ENCODE data around the gene NQO2. TPM values are rescaled to one million over a fixed set of nuclear protein-coding genes. Genes with fewer than 3 reads are reported as not detected.

The NQO2 gene
- total and polyA plus RNA-seq, 2 of the 13 experiments (the other 11 are each of a cell fraction or from before 2014, with no cell fraction given): 32.2 to 56.5 TPM

DNA sequence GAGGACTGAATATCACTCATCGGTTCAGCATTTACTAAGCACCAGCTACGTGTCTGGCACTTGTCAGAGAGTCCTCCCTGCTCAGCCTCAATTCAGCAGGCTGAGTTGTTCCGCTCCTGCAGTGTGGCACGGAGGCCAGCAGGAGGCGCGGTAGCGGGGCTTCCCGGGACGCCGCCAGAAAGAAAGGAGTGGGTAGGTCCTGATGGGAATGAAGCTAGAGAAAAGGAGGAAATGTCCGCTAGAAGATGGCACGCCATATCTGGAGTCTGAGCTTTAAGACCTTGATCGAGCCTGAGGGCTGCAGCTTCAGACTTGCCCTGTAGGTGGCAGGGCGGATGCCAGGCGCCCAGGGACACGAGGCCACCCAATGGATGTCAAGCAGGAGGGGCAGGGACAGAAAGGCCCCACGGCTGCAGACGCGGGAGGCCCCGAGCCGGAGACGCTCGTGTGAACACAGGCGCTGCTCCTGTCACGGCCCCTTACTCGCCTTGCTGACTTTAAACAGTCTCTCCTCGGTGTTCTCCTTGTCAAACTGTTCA, 47.1 kb upstream of the NQO2 start (continued):
- no peak for TF ChIP-seq SUZ12 (IDR thresholded peaks at IDR 0.05; ENCODE audit: low read depth, low read length)
- TF ChIP-seq MATR3 (CRISPR knock-in tag; IDR thresholded peaks at IDR 0.05): no peak
- TF ChIP-seq KLF12 (CRISPR knock-in tag; IDR thresholded peaks at IDR 0.05; ENCODE audit: borderline replicate concordance): peak; percentile 99
- TF ChIP-seq SIX1 (CRISPR knock-in tag; IDR thresholded peaks at IDR 0.05; ENCODE audit: borderline replicate concordance): no peak
- TF ChIP-seq, protein P1, sequence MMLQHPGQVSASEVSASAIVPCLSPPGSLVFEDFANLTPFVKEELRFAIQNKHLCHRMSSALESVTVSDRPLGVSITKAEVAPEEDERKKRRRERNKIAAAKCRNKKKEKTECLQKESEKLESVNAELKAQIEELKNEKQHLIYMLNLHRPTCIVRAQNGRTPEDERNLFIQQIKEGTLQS (CRISPR knock-in tag; IDR thresholded peaks at IDR 0.05): no peak
- no peak; the same call in 1 of the 2 replicates for TF ChIP-seq SNAI1 (CRISPR knock-in tag; IDR thresholded peaks at IDR 0.05; ENCODE audit: borderline replicate concordance)
- TF ChIP-seq, protein P2, sequence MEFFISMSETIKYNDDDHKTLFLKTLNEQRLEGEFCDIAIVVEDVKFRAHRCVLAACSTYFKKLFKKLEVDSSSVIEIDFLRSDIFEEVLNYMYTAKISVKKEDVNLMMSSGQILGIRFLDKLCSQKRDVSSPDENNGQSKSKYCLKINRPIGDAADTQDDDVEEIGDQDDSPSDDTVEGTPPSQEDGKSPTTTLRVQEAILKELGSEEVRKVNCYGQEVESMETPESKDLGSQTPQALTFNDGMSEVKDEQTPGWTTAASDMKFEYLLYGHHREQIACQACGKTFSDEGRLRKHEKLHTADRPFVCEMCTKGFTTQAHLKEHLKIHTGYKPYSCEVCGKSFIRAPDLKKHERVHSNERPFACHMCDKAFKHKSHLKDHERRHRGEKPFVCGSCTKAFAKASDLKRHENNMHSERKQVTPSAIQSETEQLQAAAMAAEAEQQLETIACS (CRISPR knock-in tag; IDR thresholded peaks at IDR 0.05): no peak
- TF ChIP-seq, protein P3, sequence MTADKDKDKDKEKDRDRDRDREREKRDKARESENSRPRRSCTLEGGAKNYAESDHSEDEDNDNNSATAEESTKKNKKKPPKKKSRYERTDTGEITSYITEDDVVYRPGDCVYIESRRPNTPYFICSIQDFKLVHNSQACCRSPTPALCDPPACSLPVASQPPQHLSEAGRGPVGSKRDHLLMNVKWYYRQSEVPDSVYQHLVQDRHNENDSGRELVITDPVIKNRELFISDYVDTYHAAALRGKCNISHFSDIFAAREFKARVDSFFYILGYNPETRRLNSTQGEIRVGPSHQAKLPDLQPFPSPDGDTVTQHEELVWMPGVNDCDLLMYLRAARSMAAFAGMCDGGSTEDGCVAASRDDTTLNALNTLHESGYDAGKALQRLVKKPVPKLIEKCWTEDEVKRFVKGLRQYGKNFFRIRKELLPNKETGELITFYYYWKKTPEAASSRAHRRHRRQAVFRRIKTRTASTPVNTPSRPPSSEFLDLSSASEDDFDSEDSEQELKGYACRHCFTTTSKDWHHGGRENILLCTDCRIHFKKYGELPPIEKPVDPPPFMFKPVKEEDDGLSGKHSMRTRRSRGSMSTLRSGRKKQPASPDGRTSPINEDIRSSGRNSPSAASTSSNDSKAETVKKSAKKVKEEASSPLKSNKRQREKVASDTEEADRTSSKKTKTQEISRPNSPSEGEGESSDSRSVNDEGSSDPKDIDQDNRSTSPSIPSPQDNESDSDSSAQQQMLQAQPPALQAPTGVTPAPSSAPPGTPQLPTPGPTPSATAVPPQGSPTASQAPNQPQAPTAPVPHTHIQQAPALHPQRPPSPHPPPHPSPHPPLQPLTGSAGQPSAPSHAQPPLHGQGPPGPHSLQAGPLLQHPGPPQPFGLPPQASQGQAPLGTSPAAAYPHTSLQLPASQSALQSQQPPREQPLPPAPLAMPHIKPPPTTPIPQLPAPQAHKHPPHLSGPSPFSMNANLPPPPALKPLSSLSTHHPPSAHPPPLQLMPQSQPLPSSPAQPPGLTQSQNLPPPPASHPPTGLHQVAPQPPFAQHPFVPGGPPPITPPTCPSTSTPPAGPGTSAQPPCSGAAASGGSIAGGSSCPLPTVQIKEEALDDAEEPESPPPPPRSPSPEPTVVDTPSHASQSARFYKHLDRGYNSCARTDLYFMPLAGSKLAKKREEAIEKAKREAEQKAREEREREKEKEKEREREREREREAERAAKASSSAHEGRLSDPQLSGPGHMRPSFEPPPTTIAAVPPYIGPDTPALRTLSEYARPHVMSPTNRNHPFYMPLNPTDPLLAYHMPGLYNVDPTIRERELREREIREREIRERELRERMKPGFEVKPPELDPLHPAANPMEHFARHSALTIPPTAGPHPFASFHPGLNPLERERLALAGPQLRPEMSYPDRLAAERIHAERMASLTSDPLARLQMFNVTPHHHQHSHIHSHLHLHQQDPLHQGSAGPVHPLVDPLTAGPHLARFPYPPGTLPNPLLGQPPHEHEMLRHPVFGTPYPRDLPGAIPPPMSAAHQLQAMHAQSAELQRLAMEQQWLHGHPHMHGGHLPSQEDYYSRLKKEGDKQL (CRISPR knock-in tag; IDR thresholded peaks at IDR 0.05; ENCODE audit: low read depth): no peak
- no peak for TF ChIP-seq ARNT (IDR thresholded peaks at IDR 0.05)
- TF ChIP-seq, protein P4, sequence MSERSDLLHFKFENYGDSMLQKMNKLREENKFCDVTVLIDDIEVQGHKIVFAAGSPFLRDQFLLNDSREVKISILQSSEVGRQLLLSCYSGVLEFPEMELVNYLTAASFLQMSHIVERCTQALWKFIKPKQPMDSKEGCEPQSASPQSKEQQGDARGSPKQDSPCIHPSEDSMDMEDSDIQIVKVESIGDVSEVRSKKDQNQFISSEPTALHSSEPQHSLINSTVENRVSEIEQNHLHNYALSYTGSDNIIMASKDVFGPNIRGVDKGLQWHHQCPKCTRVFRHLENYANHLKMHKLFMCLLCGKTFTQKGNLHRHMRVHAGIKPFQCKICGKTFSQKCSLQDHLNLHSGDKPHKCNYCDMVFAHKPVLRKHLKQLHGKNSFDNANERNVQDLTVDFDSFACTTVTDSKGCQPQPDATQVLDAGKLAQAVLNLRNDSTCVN (CRISPR knock-in tag; IDR thresholded peaks at IDR 0.05; ENCODE audit: borderline replicate concordance): peak; percentile 57
- no peak for TF ChIP-seq RBM22 (optimal IDR thresholded peaks at IDR 0.05; ENCODE audit: low read length)
- 0 out of 2 replicates have a peak, but pooled peaks have one; percentile 19 for TF ChIP-seq CHD2 (IDR thresholded peaks at IDR 0.05; ENCODE audit: low read depth, low read length)
- no peak for TF ChIP-seq FOXK2 (IDR thresholded peaks at IDR 0.05)
- TF ChIP-seq TARDBP (CRISPR knock-in tag; IDR thresholded peaks at IDR 0.05): no peak
- TF ChIP-seq ATF7-NPFF (CRISPR knock-in tag; IDR thresholded peaks at IDR 0.05; ENCODE audit: low read depth): no peak; the same call in 1 of the 2 replicates
- TF ChIP-seq RXRB (CRISPR knock-in tag; IDR thresholded peaks at IDR 0.05; ENCODE audit: borderline replicate concordance): peak; percentile 68
- TF ChIP-seq MTF1 (CRISPR knock-in tag; IDR thresholded peaks at IDR 0.05): no peak
- TF ChIP-seq ZSCAN25 (CRISPR knock-in tag; IDR thresholded peaks at IDR 0.05): peak; percentile 80; the same call in 1 of the 2 replicates
- no peak for TF ChIP-seq CEBPB (IDR thresholded peaks at IDR 0.05; ENCODE audit: borderline replicate concordance, low read depth, low read length)
- peak; percentile 84; the same call in 1 of the 2 replicates for TF ChIP-seq ZNF891 (CRISPR knock-in tag; IDR thresholded peaks at IDR 0.05)
- TF ChIP-seq ZNF619 (CRISPR knock-in tag; IDR thresholded peaks at IDR 0.05): peak; percentile 43; the same call in 1 of the 2 replicates
- TF ChIP-seq GATAD2A (CRISPR knock-in tag; IDR thresholded peaks at IDR 0.05): peak; percentile 85
- TF ChIP-seq HDAC1 (CRISPR knock-in tag; IDR thresholded peaks at IDR 0.05): peak; percentile 71; the same call in 1 of the 2 replicates
